HL-60 (cell line): ENCODE data around the gene DGKH.
"Not testable (repeated sequence)": the region's sequence is repeated elsewhere in the genome, so short reads cannot be mapped to it uniquely, and the experiment has no call there.

Experiments used
- GABPA ChIP-seq: IDR thresholded peaks from 2 replicates; pipeline ENCODE4 v1.6.1; 2012; ENCODE audit warnings: low read depth
- POLR2AphosphoS5 ChIP-seq: IDR thresholded peaks from 2 replicates; pipeline ENCODE4 v1.6.1; 2012; ENCODE audit warnings: low read depth
- SPI1 ChIP-seq: IDR thresholded peaks from 2 replicates; pipeline ENCODE4 v1.6.1; 2012; ENCODE audit warnings: low read depth, mild to moderate bottlenecking, borderline replicate concordance
- TF ChIP-seq, protein P1 (sequence below): IDR thresholded peaks from one replicate; pipeline ENCODE4 v1.5.1; 2011; ENCODE audit warnings: low read length, control low read depth, inconsistent platforms; ENCODE audit not compliant: insufficient read depth
- TF ChIP-seq, protein P2 (sequence below): IDR thresholded peaks from 2 replicates; pipeline ENCODE4 v1.6.1; 2012; ENCODE audit warnings: low read depth; ENCODE audit not compliant: insufficient replicate concordance

DNA sequence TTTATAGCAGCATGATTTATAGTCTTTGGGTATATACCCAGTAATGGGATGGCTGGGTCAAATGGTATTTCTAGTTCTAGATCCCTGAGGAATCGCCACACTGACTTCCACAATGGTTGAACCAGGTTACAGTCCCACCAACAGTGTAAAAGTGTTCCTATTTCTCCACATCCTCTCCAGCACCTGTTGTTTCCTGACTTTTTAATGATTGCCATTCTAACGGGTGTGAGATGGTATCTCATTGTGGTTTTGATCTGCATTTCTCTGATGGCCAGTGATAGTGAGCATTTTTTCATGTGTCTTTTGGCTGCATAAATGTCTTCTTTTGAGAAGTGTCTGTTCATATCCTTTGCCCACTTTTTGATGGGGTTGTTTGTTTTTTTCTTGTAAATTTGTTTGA lies 114.9 kb downstream of the DGKH start:
- TF ChIP-seq POLR2AphosphoS5, GABPA, SPI1: not testable (repeated sequence)
- TF ChIP-seq, protein P1, sequence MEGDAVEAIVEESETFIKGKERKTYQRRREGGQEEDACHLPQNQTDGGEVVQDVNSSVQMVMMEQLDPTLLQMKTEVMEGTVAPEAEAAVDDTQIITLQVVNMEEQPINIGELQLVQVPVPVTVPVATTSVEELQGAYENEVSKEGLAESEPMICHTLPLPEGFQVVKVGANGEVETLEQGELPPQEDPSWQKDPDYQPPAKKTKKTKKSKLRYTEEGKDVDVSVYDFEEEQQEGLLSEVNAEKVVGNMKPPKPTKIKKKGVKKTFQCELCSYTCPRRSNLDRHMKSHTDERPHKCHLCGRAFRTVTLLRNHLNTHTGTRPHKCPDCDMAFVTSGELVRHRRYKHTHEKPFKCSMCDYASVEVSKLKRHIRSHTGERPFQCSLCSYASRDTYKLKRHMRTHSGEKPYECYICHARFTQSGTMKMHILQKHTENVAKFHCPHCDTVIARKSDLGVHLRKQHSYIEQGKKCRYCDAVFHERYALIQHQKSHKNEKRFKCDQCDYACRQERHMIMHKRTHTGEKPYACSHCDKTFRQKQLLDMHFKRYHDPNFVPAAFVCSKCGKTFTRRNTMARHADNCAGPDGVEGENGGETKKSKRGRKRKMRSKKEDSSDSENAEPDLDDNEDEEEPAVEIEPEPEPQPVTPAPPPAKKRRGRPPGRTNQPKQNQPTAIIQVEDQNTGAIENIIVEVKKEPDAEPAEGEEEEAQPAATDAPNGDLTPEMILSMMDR = not testable (repeated sequence)
- TF ChIP-seq, protein P2, sequence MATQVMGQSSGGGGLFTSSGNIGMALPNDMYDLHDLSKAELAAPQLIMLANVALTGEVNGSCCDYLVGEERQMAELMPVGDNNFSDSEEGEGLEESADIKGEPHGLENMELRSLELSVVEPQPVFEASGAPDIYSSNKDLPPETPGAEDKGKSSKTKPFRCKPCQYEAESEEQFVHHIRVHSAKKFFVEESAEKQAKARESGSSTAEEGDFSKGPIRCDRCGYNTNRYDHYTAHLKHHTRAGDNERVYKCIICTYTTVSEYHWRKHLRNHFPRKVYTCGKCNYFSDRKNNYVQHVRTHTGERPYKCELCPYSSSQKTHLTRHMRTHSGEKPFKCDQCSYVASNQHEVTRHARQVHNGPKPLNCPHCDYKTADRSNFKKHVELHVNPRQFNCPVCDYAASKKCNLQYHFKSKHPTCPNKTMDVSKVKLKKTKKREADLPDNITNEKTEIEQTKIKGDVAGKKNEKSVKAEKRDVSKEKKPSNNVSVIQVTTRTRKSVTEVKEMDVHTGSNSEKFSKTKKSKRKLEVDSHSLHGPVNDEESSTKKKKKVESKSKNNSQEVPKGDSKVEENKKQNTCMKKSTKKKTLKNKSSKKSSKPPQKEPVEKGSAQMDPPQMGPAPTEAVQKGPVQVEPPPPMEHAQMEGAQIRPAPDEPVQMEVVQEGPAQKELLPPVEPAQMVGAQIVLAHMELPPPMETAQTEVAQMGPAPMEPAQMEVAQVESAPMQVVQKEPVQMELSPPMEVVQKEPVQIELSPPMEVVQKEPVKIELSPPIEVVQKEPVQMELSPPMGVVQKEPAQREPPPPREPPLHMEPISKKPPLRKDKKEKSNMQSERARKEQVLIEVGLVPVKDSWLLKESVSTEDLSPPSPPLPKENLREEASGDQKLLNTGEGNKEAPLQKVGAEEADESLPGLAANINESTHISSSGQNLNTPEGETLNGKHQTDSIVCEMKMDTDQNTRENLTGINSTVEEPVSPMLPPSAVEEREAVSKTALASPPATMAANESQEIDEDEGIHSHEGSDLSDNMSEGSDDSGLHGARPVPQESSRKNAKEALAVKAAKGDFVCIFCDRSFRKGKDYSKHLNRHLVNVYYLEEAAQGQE = not testable (repeated sequence)
